Measurements from ENCODE around the gene FRS2.

FRS2 gene

GRCh38 chr12:69492739-69493138 is 22.6 kb downstream of the FRS2 start:
- peaks cover 13% of the 10 kb centered on the region for H3K4me1 ChIP-seq (ENCODE audit: insufficient read depth, poor library complexity, severe bottlenecking)
- DNase-seq (ENCODE audit: low spot score): no peak
- ATAC-seq (ENCODE audit: low read depth): no peak
- TF ChIP-seq CTCF (IDR thresholded peaks at IDR 0.05; ENCODE audit: poor library complexity, severe bottlenecking): no peak
- peaks cover 2% of the 10 kb centered on the region for H3K9me3 ChIP-seq (ENCODE audit: severe bottlenecking)
- H3K27me3 ChIP-seq (ENCODE audit: insufficient read depth, poor library complexity, severe bottlenecking): no peaks in the 10 kb centered on the region
- H3K27ac ChIP-seq (ENCODE audit: poor library complexity, severe bottlenecking): no peak overlapping the region
- peaks cover 18% of the 10 kb centered on the region for H3K36me3 ChIP-seq (ENCODE audit: low read depth)
- no peak overlapping the region for H3K4me3 ChIP-seq (ENCODE audit: severe bottlenecking)

- peaks cover 12% of the 10 kb centered on the region; the same call in 1 of the 2 replicates for H3K36me3 ChIP-seq (ENCODE audit: low read depth)
- no peaks in the 10 kb centered on the region for H3K9me3 ChIP-seq (ENCODE audit: severe bottlenecking)
- no peak overlapping the region for H3K4me3 ChIP-seq (ENCODE audit: severe bottlenecking)
- H3K27me3 ChIP-seq (ENCODE audit: insufficient read depth, poor library complexity, severe bottlenecking): no peaks in the 10 kb centered on the region
- no peak for DNase-seq (ENCODE audit: low spot score)
- no peak for TF ChIP-seq CTCF (IDR thresholded peaks at IDR 0.05; ENCODE audit: poor library complexity, severe bottlenecking)
- no peak for ATAC-seq (ENCODE audit: low read depth)
- peaks cover 24% of the 10 kb centered on the region for H3K4me1 ChIP-seq (ENCODE audit: insufficient read depth, poor library complexity, severe bottlenecking)
- no peak overlapping the region for H3K27ac ChIP-seq (ENCODE audit: poor library complexity, severe bottlenecking)
Observed at GRCh38 chr12:69495071-69495470, 24.9 kb downstream of the FRS2 start.

- peaks cover 37% of the 10 kb centered on the region for H3K4me1 ChIP-seq (ENCODE audit: insufficient read depth, poor library complexity, severe bottlenecking)
- TF ChIP-seq CTCF (IDR thresholded peaks at IDR 0.05; ENCODE audit: poor library complexity, severe bottlenecking): no peak
- no peak overlapping the region for H3K27ac ChIP-seq (ENCODE audit: poor library complexity, severe bottlenecking)
- ATAC-seq (ENCODE audit: low read depth) (no peak), DNase-seq (ENCODE audit: low spot score) (no peak)
- H3K9me3 ChIP-seq (ENCODE audit: severe bottlenecking): no peaks in the 10 kb centered on the region
- H3K36me3 ChIP-seq (ENCODE audit: low read depth): no peaks in the 10 kb centered on the region; the same call in 1 of the 2 replicates
- H3K4me3 ChIP-seq (ENCODE audit: severe bottlenecking): no peak overlapping the region
- H3K27me3 ChIP-seq (ENCODE audit: insufficient read depth, poor library complexity, severe bottlenecking): no peaks in the 10 kb centered on the region
Observed at GRCh38 chr12:69497308-69498026, 27.3 kb downstream of the FRS2 start.

- H3K36me3 ChIP-seq (ENCODE audit: low read depth): no peaks in the 10 kb centered on the region
- H3K27ac ChIP-seq (ENCODE audit: poor library complexity, severe bottlenecking): peak overlapping the region; percentile 76
- no peaks in the 10 kb centered on the region for H3K27me3 ChIP-seq (ENCODE audit: insufficient read depth, poor library complexity, severe bottlenecking)
- H3K4me3 ChIP-seq (ENCODE audit: severe bottlenecking): no peak overlapping the region
- no peak for TF ChIP-seq CTCF (IDR thresholded peaks at IDR 0.05; ENCODE audit: poor library complexity, severe bottlenecking)
- peaks cover 40% of the 10 kb centered on the region for H3K4me1 ChIP-seq (ENCODE audit: insufficient read depth, poor library complexity, severe bottlenecking)
- H3K9me3 ChIP-seq (ENCODE audit: severe bottlenecking): no peaks in the 10 kb centered on the region
- ATAC-seq (ENCODE audit: low read depth): peak; percentile 66
- no peak for DNase-seq (ENCODE audit: low spot score)
Observed at GRCh38 chr12:69500631-69501030, 30.4 kb downstream of the FRS2 start.
